ENCODE measurements around the gene KCTD16. TPM values are rescaled to one million over a fixed set of nuclear protein-coding genes. Genes with fewer than 3 reads are reported as not detected.

KCTD16 gene
- total RNA-seq, 1 experiment from 2014 or later: 0.64 TPM

GRCh38 chr5:144281784-144282183 is 111.1 kb downstream of the KCTD16 start:
- Histone ChIP-seq H3K79me2 (ENCODE audit: insufficient read depth, low read length) (no peaks in the 10 kb centered on the region), H3K27me3 (ENCODE audit: insufficient read depth, low read length) (peaks cover 18% of the 10 kb centered on the region; the same call in 1 of the 2 replicates), H3K27ac (ENCODE audit: low read depth, low read length) (no peak overlapping the region), H3K9ac (ENCODE audit: low read length) (no peak overlapping the region), H3K4me1 (ENCODE audit: control insufficient read depth in 1 of 2, insufficient read depth in 2 of 2, low read length in 2 of 2) (no peaks in the 10 kb centered on the region), H3K9me2 (ENCODE audit: insufficient read depth) (no peaks in the 10 kb centered on the region), H2AFZ (ENCODE audit: low read depth, low read length, poor library complexity, severe bottlenecking) (no peak overlapping the region), H3K4me3 (replicated peaks in 1 of 2; ENCODE audit: low read depth in 1 of 2, low read length in 2 of 2) (no peak overlapping the region), H4K20me1 (ENCODE audit: insufficient read depth) (no peaks in the 10 kb centered on the region), H3K9me3 (ENCODE audit: control insufficient read depth in 1 of 2, insufficient read depth in 1 of 2, low read depth in 1 of 2, low read length in 2 of 2) (no peaks in the 10 kb centered on the region), H3K36me3 (ENCODE audit: control insufficient read depth in 1 of 2, insufficient read depth in 2 of 2, low read length in 2 of 2) (no peaks in the 10 kb centered on the region), H3K4me2 (ENCODE audit: low read length) (no peak overlapping the region)
- ChIA-PET CTCF (no interaction called here), RAD21 (ENCODE audit: low non-redundant PET in 1 of 2, low total read pairs in 2 of 2, uncharacterized antibody in 2 of 2, unreplicated experiment in 2 of 2) (no interaction called here), POLR2A (no interaction called here)
- ATAC-seq (no peak), DNase-seq (ENCODE audit: low read depth, low spot score) (no peak)
- intact Hi-C loops (cut with micrococcal nuclease): no loop called here
- TF ChIP-seq CTCF (IDR thresholded peaks at IDR 0.05 in 2 of 3, conservative IDR thresholded peaks at IDR 0.05 in 1 of 3; ENCODE audit: borderline replicate concordance in 1 of 3, insufficient read depth in 1 of 3, low read depth in 2 of 3, low read length in 2 of 3): no peak
- TF ChIP-seq REST (IDR thresholded peaks at IDR 0.05; ENCODE audit: low read depth): no peak
- no peak for TF ChIP-seq EZH2phosphoT487 (IDR thresholded peaks at IDR 0.05; ENCODE audit: borderline replicate concordance)
- TF ChIP-seq YY1 (IDR thresholded peaks at IDR 0.05; ENCODE audit: extremely low read depth, insufficient replicate concordance, low read depth, low read length): no peak
- no peak for TF ChIP-seq FOSL1 (IDR thresholded peaks at IDR 0.05; ENCODE audit: low read depth)
- BruUV-seq (replicated peaks): no TSS peak

Measured in HCT116 (cell line).